ENCODE measurements around the gene SLC35F3. TPM values are rescaled to one million over a fixed set of nuclear protein-coding genes. Genes with fewer than 3 reads are reported as not detected.
"Not testable (repeated sequence)": the region's sequence is repeated elsewhere in the genome, so short reads cannot be mapped to it uniquely, and the experiment has no call there.

SLC35F3 gene
- polyA plus RNA-seq, 1 donor: 0.58 TPM

DNA sequence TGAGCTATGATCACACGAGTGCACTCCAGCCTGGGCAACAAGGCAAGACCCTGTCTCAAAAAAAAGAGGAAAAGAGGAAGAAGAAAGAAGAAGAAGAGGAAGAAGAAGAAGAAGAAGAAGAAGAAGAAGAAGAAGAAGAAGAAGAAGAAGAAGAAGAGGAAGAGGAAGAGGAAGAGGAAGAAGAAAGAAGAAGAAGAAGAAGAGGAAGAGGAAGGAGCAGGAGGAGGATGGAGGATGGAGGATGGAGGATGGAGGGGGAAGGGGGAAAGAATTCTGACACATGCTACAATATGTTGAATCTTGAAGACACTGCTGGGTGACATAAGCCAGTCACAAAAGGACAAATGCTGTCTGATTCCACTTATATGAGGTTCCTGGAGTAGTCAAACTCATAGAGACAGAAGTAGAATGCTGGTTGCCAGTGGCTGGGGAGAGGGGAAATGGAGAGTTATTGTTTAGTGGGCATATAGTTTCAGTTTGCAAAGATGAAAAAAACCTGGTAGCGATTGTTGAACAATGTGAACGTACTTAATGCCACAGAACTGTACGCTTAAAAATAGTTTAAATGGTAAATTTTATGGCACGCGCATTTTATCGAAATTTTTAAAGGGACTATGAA, 421.5 kb downstream of the SLC35F3 start:
- DNase-seq: no peak

DNA sequence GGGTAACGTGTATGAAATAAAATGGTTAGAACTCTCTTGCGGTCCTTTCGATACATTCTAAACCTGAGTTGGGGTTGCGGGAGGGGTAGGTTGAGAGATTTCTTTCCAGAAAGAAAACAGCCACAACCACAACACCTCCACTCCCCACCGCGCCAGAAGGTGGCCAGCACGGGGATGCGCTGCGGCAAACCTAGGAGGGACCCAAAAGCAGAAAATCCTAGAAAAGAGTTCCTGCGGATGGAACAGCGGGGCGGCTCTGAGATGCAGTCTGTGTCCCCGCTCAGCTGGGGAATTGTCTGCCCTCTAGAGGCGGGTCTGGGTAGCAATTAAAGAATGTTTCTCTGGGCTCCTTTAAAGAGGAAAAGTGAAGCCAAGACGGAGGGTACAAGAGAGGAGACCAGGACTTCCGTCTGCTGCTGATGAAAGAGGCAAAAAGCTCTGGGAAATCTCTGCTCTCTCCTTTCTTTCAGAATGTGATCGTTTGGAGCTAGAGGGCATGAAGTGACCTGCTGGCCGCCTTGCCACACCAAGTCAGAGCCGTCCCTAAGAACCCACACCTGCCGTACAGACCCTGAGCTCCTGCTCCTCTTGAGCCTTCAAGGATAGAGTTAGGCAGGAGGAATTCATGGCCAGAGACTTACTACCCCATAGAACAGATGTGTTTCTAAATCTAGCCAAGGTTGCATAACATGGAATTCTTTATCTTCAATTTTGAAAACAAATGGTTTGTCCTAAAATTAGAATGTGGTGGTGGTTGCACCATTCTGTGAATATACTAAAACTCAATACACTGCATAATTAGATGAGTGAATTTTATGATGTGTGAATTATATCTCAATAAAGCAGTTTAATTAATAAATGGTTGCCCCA, 422.3 kb downstream of the SLC35F3 start:
- DNase-seq: peak; percentile 33

DNA sequence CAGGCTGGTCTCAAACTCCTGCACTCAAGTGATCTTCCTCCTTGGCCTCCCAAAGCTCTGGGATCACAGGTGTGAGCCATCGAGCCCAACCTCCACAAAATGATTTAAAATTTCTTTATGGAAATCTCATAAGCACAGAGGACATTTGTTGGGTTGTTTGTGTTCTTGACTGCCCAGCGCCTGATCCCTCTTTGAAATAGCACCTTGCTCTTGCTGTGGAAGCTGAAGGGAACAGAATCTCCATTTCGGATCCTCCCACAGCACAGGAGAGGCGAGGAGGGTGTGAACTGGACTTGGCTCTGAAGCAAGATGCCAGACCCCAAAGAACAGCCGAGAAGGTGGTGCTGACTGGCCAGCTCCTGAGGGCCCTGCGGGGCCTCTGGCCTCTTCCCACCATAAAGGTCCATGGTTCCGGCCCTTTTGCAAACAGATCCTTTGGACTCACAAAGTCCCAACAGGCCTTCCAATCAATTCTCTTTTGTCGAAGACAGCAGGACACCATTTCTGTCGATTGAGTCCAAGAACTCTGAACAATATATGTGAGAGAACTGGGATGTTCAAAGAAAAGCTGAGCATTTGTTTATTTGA, 423.2 kb downstream of the SLC35F3 start:
- no peak for DNase-seq

DNA sequence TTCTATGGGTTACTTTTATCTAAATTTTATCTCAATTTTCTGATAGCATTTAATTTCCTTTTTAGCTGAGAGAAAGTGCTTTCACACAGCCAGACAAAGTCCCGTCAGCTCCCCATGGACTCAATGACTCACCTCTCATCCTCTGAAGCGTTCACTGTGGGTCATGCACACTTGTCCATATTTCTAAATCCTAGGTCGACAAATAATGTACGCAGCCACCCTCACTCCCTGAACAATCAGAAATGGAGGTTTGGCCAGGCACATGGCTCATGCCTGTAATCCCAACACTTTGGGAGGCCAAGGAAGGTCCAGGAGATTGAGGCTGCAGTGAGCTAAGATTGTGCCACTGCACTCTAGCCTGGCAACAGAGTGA, 426.4 kb downstream of the SLC35F3 start:
- DNase-seq: no peak

GRCh38 chr1:234331507-234331906, 427.0 kb downstream of the SLC35F3 start:
- DNase-seq: no peak

DNA sequence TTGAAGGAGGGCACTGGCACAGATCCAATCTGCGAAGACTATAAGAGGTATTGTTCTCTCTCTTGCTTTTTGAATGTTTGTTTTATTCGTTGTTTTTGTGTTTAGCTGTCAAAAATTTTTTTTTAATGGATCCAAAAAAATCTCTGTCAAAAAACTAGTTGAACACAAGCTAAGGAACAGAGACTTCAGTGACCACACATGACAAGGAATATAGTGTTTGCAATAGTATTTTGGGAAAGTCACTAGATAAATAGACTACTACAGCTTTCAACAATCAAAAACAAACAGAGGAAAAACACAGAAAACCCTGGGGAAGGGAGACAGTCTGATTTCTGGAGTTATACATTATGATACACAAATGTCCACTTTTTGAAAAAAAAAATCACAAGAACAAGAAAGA, 431.9 kb downstream of the SLC35F3 start:
- no peak for DNase-seq

GRCh38 chr1:234337233-234337632, 432.8 kb downstream of the SLC35F3 start:
- no peak for DNase-seq

GRCh38 chr1:234340528-234340927, 436.1 kb downstream of the SLC35F3 start:
- DNase-seq: no peak

DNA sequence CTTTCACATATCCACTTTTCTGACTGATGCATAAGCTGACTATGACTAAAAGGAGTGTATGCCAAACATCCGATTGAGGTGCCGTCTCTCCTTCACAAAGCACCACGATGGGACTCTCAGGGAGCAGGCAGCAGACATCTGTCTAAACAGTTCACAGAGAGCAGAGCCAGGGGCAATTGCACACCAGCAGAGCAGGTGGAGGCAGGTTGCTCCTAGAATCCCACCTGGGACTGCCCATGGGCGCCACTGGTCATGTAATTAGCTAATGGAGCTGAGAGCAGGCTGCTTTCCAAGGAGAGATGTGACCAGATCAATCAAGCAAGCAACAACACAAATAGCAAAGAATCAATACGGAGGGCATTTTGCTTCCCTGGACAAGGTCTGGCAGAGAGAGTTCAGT, 438.3 kb downstream of the SLC35F3 start:
- no peak for DNase-seq

GRCh38 chr1:234345237-234345636, 440.8 kb downstream of the SLC35F3 start:
- DNase-seq: no peak

DNA sequence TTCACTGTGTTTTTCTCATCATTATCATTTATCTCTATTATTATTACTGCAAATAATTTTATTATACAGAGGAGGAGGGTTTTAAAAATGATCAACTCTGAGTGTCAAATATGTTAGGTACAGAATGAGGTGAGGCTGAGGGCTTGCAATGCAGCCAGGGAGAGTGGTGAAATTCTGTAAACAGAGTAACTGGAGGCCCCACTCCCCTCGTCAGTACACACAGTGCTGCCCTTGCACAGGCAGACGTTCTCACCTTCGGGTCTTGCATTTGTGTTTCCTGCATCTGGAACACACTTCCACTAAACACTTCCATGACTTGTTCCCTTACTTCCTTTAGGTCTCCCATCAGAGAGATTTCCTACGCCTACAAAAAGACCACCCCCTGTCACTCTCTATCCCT, 444.5 kb downstream of the SLC35F3 start:
- no peak for DNase-seq

DNA sequence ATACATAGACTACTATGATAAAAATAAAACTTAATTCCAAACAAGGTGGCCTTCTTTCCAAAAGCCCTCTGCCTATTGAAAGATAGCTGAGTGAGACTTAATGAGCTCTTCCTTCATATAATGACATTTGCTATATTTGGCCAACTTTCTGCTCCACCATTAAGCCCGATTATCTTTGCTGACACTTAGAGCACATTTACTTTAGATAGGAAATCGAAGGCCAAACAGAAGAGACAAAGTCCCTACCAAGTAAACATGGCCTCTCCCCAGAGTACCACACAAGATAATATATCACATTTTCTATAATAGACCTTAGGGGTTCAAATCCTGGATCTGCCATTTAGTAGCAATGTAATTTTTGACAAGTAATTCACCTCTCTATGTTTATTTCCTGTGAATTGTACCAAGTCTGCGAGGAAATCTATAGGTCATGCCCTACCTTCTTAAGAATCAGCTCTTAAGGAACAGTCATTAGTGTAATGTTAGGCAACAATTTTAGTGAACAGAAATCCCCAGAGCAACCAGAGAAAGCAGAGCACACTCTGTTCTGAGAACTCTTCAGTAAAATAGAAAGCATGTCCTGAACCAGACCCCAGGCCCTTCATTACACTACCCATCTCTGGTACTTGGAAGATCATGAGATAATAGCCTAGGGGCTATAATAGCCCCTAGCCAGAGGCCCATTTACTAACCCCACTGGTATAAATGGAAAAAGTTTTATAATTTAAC, 451.5 kb downstream of the SLC35F3 start:
- DNase-seq: no peak

GRCh38 chr1:234356615-234357269, 452.3 kb downstream of the SLC35F3 start:
- not testable (repeated sequence) for DNase-seq

- no peak for DNase-seq
Measured at GRCh38 chr1:234357831-234358230, 453.4 kb downstream of the SLC35F3 start.

DNA sequence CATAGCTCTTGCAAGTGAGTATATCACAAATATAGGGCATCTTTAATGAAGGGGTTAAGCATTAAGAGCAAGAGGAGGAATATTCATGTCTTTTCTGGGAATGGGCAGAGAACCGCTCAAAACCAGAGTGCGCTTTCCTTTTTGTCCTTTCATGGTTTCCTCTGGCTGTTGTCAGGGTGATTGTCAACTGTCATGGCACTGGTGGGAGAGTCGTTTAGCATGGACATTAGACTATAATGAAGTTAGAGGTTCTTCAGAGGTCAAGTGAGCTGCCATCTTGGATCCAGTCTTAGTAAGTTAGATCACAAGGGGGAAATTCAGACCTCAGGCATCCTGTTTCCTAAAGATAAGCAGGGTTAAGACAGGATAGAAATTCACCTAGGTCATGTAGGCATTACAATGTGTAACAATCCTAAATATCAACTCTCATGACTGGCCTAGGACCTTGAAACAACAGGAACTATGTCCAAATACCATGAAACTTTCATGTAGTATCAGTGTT, 456.7 kb downstream of the SLC35F3 start:
- no peak for DNase-seq

DNA sequence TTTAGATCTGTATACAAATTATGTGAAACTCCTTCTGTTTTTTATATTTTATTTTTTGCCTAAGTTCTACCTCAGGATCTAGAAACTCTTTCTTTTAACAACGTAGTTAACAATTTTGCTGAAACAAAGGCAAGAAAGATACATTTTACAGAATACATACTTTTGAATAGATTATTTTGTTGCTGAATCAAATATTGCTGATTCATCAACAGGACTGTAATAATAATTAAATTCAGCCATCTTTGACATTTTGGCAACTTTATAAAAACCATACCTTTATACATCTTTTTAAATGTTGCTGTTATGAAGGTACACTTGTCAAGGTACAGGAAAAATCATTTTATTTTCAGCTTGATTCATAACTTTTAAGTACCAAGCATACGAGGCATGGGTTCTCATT, 458.1 kb downstream of the SLC35F3 start:
- DNase-seq: no peak

- DNase-seq: no peak
Measured at GRCh38 chr1:234368320-234369032, 464.0 kb downstream of the SLC35F3 start.

GRCh38 chr1:234369033-234369430, 464.6 kb downstream of the SLC35F3 start:
- no peak for DNase-seq

DNA sequence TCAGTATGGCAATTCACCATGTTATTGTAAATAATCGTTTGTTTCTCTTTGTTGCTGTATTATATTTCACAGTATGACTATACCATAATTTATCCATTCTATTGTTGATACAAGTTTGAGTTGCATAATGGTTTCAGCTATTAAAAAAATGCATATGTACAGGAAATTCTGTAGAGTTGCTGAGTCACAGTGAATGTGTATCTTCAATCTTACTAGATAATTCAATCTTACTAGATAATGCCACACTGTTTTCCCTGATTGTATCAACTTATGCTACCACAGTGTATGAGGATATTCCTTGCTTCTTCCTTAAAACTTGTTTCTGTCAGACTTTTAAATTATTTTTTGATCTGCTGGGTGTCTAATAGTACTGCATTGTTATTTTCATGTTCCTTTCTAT, 465.3 kb downstream of the SLC35F3 start:
- DNase-seq: no peak

- DNase-seq: no peak
Measured at GRCh38 chr1:234371414-234371813, 466.9 kb downstream of the SLC35F3 start.

DNA sequence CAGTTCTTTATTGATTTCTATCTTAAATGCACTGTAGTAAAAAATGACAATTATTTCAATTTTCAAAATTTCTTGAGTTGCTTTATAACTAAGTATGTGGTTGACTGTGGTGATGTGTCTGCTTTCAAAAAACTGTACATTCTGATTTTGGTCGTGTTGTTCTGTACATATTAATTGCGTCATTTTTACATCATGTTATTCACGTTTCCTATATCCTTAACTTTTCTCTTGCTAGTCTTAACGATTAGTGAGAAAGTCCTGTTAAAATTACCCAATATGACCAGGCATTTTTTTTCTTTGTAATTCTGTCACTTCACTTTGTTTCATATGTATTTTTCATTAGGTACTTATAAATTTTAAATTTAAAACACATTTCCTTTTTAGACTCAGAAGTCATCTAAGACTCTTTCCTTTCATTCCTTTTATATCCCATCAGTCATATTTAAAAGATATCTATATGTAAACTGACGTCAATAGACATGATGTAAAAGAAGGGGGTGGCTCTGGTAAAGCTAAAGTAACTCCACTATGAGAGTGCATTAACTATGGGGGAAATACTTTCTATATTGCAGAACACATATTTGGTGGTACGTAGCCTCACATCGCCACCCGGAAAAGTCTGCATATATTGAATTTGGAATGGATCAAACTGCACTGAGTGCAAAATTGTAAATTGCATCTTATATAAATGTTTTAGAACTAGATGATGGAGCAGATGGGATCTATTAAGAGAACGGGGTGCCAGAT, 467.7 kb downstream of the SLC35F3 start:
- peak; percentile 11 for DNase-seq
